DND-41 (cell line): ENCODE data around the gene PRCC.

Experiments
- ATAC-seq: fragments of 200-7000 bp; cut with Tn5 transposase; 3 replicates; pipeline ENCODE4 v1.9.1; 2021; ENCODE audit warnings: low read depth; ENCODE audit not compliant: insufficient read depth
- DNase-seq: peaks from one replicate; pipeline ENCODE4 v3.0.0-alpha.2; 2020
- H2AFZ ChIP-seq: 2 replicates; pipeline ENCODE4 v1.6.0; 2012; ENCODE audit warnings: low read depth, low read length
- H3K27ac ChIP-seq: 2 replicates; pipeline ENCODE4 v1.5.1; 2012; ENCODE audit warnings: low read length, inconsistent platforms
- H3K27me3 ChIP-seq: fragments of 200-600 bp; sonication (generic); 2 replicates; pipeline ENCODE4 v1.6.0; 2012; ENCODE audit warnings: low read length, mild to moderate bottlenecking, inconsistent platforms; ENCODE audit not compliant: insufficient read depth, poor library complexity
- H3K36me3 ChIP-seq: 2 replicates; pipeline ENCODE4 v1.5.1; 2012; ENCODE audit warnings: low read length, inconsistent platforms; ENCODE audit not compliant: insufficient read depth
- H3K4me1 ChIP-seq: 2 replicates; pipeline ENCODE4 v1.5.1; 2012; ENCODE audit warnings: mild to moderate bottlenecking, low read length; ENCODE audit not compliant: insufficient read depth
- H3K4me2 ChIP-seq: 2 replicates; pipeline ENCODE4 v1.6.0; 2012; ENCODE audit warnings: mild to moderate bottlenecking, moderate library complexity, low read length, inconsistent platforms; ENCODE audit not compliant: insufficient read depth
- H3K4me3 ChIP-seq, 2 experiments: fragments of 200-600 bp in 1 of 2; shearing (Covaris generic) in 1 of 2; 2 replicates each; pipeline ENCODE4 v1.5.1; 2012 to 2016; ENCODE audit warnings: inconsistent platforms in 2 of 2, low read length in 2 of 2, mild to moderate bottlenecking in 2 of 2, low read depth in 1 of 2, moderate library complexity in 1 of 2
- H3K79me2 ChIP-seq: 2 replicates; pipeline ENCODE4 v1.6.0; 2012; ENCODE audit warnings: low read length, inconsistent platforms; ENCODE audit not compliant: insufficient read depth
- H3K9ac ChIP-seq: 2 replicates; pipeline ENCODE4 v1.6.0; 2012; ENCODE audit warnings: low read depth, mild to moderate bottlenecking, inconsistent platforms, low read length, moderate library complexity
- H3K9me3 ChIP-seq: 2 replicates; pipeline ENCODE4 v1.5.1; 2012; ENCODE audit warnings: low read length, moderate library complexity, mild to moderate bottlenecking, inconsistent platforms; ENCODE audit not compliant: insufficient read depth, severe bottlenecking
- H4K20me1 ChIP-seq: 2 replicates; pipeline ENCODE4 v1.6.0; 2012; ENCODE audit warnings: low read length; ENCODE audit not compliant: insufficient read depth
- CTCF ChIP-seq: IDR thresholded peaks from 2 replicates; pipeline ENCODE4 v1.5.1; 2012; ENCODE audit warnings: borderline replicate concordance, low read length, moderate library complexity, mild to moderate bottlenecking; ENCODE audit not compliant: poor library complexity, severe bottlenecking; ENCODE audit errors: extremely low read depth
- EZH2 ChIP-seq: IDR thresholded peaks from 3 replicates; pipeline ENCODE4 v1.6.1; 2012; ENCODE audit warnings: borderline replicate concordance, low read depth, mild to moderate bottlenecking, moderate library complexity, low read length, inconsistent platforms; ENCODE audit not compliant: severe bottlenecking

PRCC gene

GRCh38 chr1:156844102-156844501 is 76.8 kb downstream of the PRCC start:
- H2AFZ ChIP-seq = no peak overlapping the region
- no peak overlapping the region for H3K4me2 ChIP-seq
- H3K36me3 ChIP-seq = no peaks in the 10 kb centered on the region
- no peak overlapping the region for H3K4me3 ChIP-seq
- peaks cover 7% of the 10 kb centered on the region for H4K20me1 ChIP-seq
- H3K79me2 ChIP-seq = no peaks in the 10 kb centered on the region
- peaks cover 5% of the 10 kb centered on the region for H3K27me3 ChIP-seq
- no peak overlapping the region for H3K27ac ChIP-seq
- TF ChIP-seq CTCF = peak; percentile 20
- TF ChIP-seq EZH2 = no peak
- H3K4me1 ChIP-seq = no peaks in the 10 kb centered on the region
- DNase-seq (no peak), ATAC-seq (no peak)
- no peak overlapping the region for H3K9ac ChIP-seq
- H3K9me3 ChIP-seq = no peaks in the 10 kb centered on the region

GRCh38 chr1:156844638-156845037 is 77.3 kb downstream of the PRCC start:
- Histone ChIP-seq H3K27me3 (peaks cover 5% of the 10 kb centered on the region), H3K79me2 (no peaks in the 10 kb centered on the region), H2AFZ (no peak overlapping the region), H3K9me3 (no peaks in the 10 kb centered on the region), H3K4me2 (no peak overlapping the region), H3K27ac (no peak overlapping the region), H3K4me1 (no peaks in the 10 kb centered on the region), H4K20me1 (peaks cover 5% of the 10 kb centered on the region; the same call in 1 of the 2 replicates), H3K4me3 (no peak overlapping the region), H3K36me3 (no peaks in the 10 kb centered on the region), H3K9ac (no peak overlapping the region)
- TF ChIP-seq EZH2 (no peak), CTCF (no peak)
- ATAC-seq (no peak), DNase-seq (no peak)

- peaks cover 5% of the 10 kb centered on the region for H3K27me3 ChIP-seq
- no peak overlapping the region for H3K4me2 ChIP-seq
- no peaks in the 10 kb centered on the region for H3K9me3 ChIP-seq
- no peak overlapping the region for H3K27ac ChIP-seq
- TF ChIP-seq CTCF = no peak
- TF ChIP-seq EZH2 = no peak
- H3K36me3 ChIP-seq = no peaks in the 10 kb centered on the region
- H4K20me1 ChIP-seq = peaks cover 5% of the 10 kb centered on the region; the same call in 1 of the 2 replicates
- no peak overlapping the region for H2AFZ ChIP-seq
- no peak overlapping the region for H3K9ac ChIP-seq
- H3K4me1 ChIP-seq = no peaks in the 10 kb centered on the region
- no peak overlapping the region for H3K4me3 ChIP-seq
- DNase-seq = no peak
- no peak for ATAC-seq
- H3K79me2 ChIP-seq = no peaks in the 10 kb centered on the region
These were observed 78.0 kb downstream of the PRCC start for GRCh38 chr1:156845055-156845952.
